Hepatocyte (in vitro differentiated cells): Measurements from ENCODE around the gene SIRPD.

ENCODE experiments used
- CTCF ChIP-seq: fragments of 200-600 bp; sonication (generic); IDR thresholded peaks from 2 replicates; pipeline ENCODE4 v1.5.1; 2016; ENCODE audit warnings: antibody characterized with exemption, mild to moderate bottlenecking; ENCODE audit not compliant: poor library complexity
- EZH2 ChIP-seq: fragments of 200-600 bp; sonication (generic); IDR thresholded peaks from 2 replicates; pipeline ENCODE4 v1.6.1; 2016; ENCODE audit warnings: antibody characterized with exemption, mild to moderate bottlenecking, borderline replicate concordance
- EZH2phosphoT487 ChIP-seq: fragments of 200-600 bp; sonication (generic); IDR thresholded peaks from one replicate; pipeline ENCODE4 v1.6.1; 2018; ENCODE audit warnings: antibody characterized with exemption, mild to moderate bottlenecking, low read depth, moderate library complexity; ENCODE audit not compliant: unreplicated experiment, severe bottlenecking

DNA sequence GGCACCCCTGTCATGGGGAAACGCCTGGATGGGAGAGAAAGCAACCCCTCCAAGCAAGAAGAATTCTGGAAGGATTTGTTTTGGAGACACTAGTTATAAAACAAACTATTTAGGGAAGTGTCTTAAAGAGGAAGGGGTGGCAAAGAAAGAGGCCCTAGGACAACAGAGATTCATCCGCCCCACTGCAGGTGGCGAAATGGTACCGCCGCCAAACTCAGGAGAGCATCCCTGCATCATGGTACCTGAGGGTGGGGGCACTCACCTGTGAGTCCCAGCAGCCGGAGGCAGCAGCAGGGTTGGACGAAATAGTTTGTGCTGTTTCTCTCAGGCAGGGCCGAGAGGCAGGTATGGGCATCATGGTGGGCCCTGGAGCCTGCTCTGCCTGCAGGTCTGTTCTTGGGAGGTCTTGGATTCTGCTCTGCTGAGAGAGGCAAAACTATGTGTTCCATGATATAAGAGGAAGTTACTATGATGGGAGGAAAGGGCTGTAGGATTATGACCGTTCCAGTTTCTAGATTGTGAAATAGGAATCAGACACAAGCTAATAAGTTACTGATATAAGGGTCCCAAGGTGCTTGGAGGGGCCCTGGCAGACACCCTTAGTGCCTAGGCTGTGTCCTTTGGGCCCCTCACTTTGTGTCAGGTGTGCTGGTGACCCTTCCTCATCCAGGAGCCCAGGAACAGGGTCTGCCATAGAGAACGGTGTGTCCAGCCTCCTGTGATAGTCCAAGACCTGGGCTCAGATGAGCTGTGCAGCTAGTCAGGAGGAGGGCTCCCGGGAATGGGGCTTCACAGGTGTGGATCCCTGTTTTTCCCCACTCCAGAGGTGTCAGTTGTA is 20.4 kb downstream of the SIRPD start:
- TF ChIP-seq EZH2phosphoT487 (no peak), CTCF (no peak), EZH2 (no peak)
